Occipital lobe (tissue), 2 donors: ENCODE measurements around the gene NFYC. TPM values are rescaled to one million over a fixed set of nuclear protein-coding genes. Genes with fewer than 3 reads are reported as not detected.

Experiments used
- small RNA-seq: library from RNA; depleted of rRNA; stranded (forward); fragments of <200 nt; gene quantifications from one replicate; pipeline ENCODE3, GENCODE V24; 2014
- total RNA-seq: library from RNA; depleted of rRNA; stranded (reverse); fragments of >200 nt; gene quantifications from one replicate; pipeline ENCODE4 v1.2.3, GENCODE V29; 2014

The NFYC gene
- total RNA-seq, 1 donor from 2014 or later: 34.6 TPM

Small RNA genes within 50 kb of the gene (small RNA-seq; reads per million reads assigned to genes)
- 8.5 reads per million, percentile 91 among the genes with 10 or more reads in this experiment for gene MIR30C1
- 365 reads per million, percentile 97 among the genes with 10 or more reads in this experiment for gene MIR30E
- not detected for gene RN7SL326P

Other genes with a start within 250 kb of the NFYC start
- 22.0 TPM for gene ZFP69B, start 241.2 kb upstream of the NFYC start, total RNA-seq
- gene ZFP69, start 214.4 kb upstream of the NFYC start, total RNA-seq: 15.1 TPM
- 19.2 TPM for gene EXO5, start 182.9 kb upstream of the NFYC start, total RNA-seq
- 6.1 TPM for gene ZNF684, start 160.1 kb upstream of the NFYC start, total RNA-seq
- 24.6 TPM for gene RIMS3, start 26.0 kb upstream of the NFYC start, total RNA-seq
- gene KCNQ4, start 92.1 kb downstream of the NFYC start, total RNA-seq: 1.7 TPM
- 0.62 TPM for gene CITED4, start 170.7 kb downstream of the NFYC start, total RNA-seq